Transverse colon (tissue), 4 donors: ENCODE data around the gene KRT85.

Source experiments
- EP300 ChIP-seq: sonication (generic); formaldehyde crosslinking; IDR thresholded peaks from one replicate; pipeline ENCODE4 v1.6.1; 2017; ENCODE audit warnings: antibody characterized with exemption, low read depth
- POLR2A ChIP-seq: fragments of 450-650 bp; IDR thresholded peaks from one replicate; pipeline ENCODE4 v1.6.1; 2016; ENCODE audit warnings: antibody characterized with exemption, mild to moderate bottlenecking, moderate library complexity
- POLR2AphosphoS5 ChIP-seq, 3 donors: sonication (generic); formaldehyde crosslinking; IDR thresholded peaks; one replicate each; pipeline ENCODE4 v1.6.1; 2016; ENCODE audit warnings: antibody characterized with exemption in 3 of 3
- TF ChIP-seq, protein P1 (sequence below), 5 experiments: fragments of 200-600 bp in 3 of 5; fragments of 450-650 bp in 2 of 5; sonication (generic) in 3 of 5; IDR thresholded peaks; 1 replicate in 2 of 5; 2 replicates in 3 of 5; pipeline ENCODE4 v1.5.1; 2016 to 2017; ENCODE audit warnings: antibody characterized with exemption in 5 of 5, inconsistent platforms in 3 of 5, mild to moderate bottlenecking in 2 of 5, moderate library complexity in 1 of 5

DNA sequence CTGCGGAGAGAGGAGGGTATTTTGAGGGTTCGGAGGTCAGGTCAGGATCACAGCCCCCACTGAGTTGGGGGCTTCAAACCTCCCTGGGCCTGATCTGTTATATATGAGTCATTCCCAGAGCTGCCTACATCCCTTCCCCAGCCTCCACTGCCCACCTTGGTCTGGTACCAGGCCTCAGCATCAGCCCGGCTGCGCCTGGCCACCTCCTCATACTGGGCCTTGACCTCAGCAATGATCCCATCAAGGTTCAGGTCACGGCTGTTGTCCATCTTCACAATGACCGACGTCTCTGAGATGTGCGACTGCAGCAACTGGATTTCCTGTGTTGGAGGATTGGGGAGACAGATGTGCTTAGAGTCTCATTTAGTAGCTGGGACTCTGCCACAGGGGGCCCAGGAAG, 13.9 kb upstream of the KRT85 start:
- TF ChIP-seq POLR2A (no peak), POLR2AphosphoS5 (IDR thresholded peaks at IDR 0.05) (no peak), EP300 (no peak)
- TF ChIP-seq, protein P1, sequence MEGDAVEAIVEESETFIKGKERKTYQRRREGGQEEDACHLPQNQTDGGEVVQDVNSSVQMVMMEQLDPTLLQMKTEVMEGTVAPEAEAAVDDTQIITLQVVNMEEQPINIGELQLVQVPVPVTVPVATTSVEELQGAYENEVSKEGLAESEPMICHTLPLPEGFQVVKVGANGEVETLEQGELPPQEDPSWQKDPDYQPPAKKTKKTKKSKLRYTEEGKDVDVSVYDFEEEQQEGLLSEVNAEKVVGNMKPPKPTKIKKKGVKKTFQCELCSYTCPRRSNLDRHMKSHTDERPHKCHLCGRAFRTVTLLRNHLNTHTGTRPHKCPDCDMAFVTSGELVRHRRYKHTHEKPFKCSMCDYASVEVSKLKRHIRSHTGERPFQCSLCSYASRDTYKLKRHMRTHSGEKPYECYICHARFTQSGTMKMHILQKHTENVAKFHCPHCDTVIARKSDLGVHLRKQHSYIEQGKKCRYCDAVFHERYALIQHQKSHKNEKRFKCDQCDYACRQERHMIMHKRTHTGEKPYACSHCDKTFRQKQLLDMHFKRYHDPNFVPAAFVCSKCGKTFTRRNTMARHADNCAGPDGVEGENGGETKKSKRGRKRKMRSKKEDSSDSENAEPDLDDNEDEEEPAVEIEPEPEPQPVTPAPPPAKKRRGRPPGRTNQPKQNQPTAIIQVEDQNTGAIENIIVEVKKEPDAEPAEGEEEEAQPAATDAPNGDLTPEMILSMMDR (IDR thresholded peaks at IDR 0.05), result no peak
